Measurements from ENCODE around the gene POMC. TPM values are rescaled to one million over a fixed set of nuclear protein-coding genes. Genes with fewer than 3 reads are reported as not detected.

The POMC gene
- total RNA-seq, 2 experiments from 2014 or later: 4.5 TPM

- H3K4me3 ChIP-seq (ENCODE audit: low read length): no peak overlapping the region
- Mint-ChIP-seq H3K27me3 (peaks cover 72% of the 10 kb centered on the region), H3K4me3 (no peak overlapping the region), H3K9me3 (no peaks in the 10 kb centered on the region), H3K27ac (no peak overlapping the region), H3K4me1 (ENCODE audit: low read depth) (peaks cover 14% of the 10 kb centered on the region), H3K36me3 (ENCODE audit: low read depth) (no peaks in the 10 kb centered on the region)
- POLR2A ChIA-PET: no interaction called here
- H3K4me1 ChIP-seq (ENCODE audit: insufficient read depth, low read length): peaks cover 15% of the 10 kb centered on the region
- no peak for DNase-seq
- CTCF ChIA-PET: interaction anchor here (1.6 kb wide), 1 partner anchor 157 kb away, joined by 4 read pairs; no protein-coding TSS in a partner anchor
- H3K27me3 ChIP-seq (ENCODE audit: control insufficient read depth in 1 of 2, insufficient read depth in 2 of 2, low read length in 2 of 2): peaks cover 38 to 58% of the 10 kb centered on the region in 2 experiments
- no peaks in the 10 kb centered on the region for H3K36me3 ChIP-seq (ENCODE audit: insufficient read depth, low read length)
- TF ChIP-seq, protein P1, sequence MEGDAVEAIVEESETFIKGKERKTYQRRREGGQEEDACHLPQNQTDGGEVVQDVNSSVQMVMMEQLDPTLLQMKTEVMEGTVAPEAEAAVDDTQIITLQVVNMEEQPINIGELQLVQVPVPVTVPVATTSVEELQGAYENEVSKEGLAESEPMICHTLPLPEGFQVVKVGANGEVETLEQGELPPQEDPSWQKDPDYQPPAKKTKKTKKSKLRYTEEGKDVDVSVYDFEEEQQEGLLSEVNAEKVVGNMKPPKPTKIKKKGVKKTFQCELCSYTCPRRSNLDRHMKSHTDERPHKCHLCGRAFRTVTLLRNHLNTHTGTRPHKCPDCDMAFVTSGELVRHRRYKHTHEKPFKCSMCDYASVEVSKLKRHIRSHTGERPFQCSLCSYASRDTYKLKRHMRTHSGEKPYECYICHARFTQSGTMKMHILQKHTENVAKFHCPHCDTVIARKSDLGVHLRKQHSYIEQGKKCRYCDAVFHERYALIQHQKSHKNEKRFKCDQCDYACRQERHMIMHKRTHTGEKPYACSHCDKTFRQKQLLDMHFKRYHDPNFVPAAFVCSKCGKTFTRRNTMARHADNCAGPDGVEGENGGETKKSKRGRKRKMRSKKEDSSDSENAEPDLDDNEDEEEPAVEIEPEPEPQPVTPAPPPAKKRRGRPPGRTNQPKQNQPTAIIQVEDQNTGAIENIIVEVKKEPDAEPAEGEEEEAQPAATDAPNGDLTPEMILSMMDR (IDR thresholded peaks at IDR 0.05): no peak
- H3K9me3 ChIP-seq (ENCODE audit: control insufficient read depth in 1 of 2, insufficient read depth in 1 of 2, low read length in 2 of 2): peaks cover 0 to 10% of the 10 kb centered on the region in 2 experiments
- intact Hi-C loops (cut with DNase I, micrococcal nuclease): no loop called here
- ATAC-seq (ENCODE audit: poor library complexity): no peak
- H3K27ac ChIP-seq (ENCODE audit: low read depth in 1 of 2, low read length in 2 of 2): no peak overlapping the region
Measured at GRCh38 chr2:25132693-25133092, 35.7 kb downstream of the POMC start.

DNA sequence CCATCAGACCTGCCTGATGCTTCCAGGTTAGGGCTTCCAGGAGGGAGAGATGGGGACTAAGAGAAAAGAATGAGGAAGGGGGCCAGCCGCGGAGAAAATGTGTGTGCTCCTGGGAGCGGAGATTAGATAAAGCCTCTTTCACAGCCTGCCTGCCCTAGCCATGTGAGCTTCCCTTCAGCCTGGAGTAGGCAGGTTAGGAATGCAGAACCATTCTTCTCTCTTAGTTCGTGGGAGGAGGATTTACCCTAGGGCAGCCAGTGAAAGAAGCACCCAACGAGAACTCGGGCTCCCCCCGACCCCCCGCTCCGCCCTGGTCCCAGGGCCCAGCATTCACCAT, 36.1 kb downstream of the POMC start:
- no peak overlapping the region for H3K4me3 Mint-ChIP-seq
- ChIA-PET POLR2A (no interaction called here), CTCF (interaction anchor here (1.6 kb wide), 1 partner anchor 157 kb away, joined by 4 read pairs; no protein-coding TSS in a partner anchor)
- H3K9me3 Mint-ChIP-seq: no peaks in the 10 kb centered on the region
- DNase-seq (no peak), ATAC-seq (ENCODE audit: poor library complexity) (no peak)
- no peak overlapping the region for H3K4me3 ChIP-seq (ENCODE audit: low read length)
- no peak overlapping the region for H3K27ac ChIP-seq (ENCODE audit: low read depth in 1 of 2, low read length in 2 of 2)
- no peak overlapping the region for H3K27ac Mint-ChIP-seq
- intact Hi-C loops (cut with DNase I, micrococcal nuclease): no loop called here
- peaks cover 14% of the 10 kb centered on the region for H3K4me1 Mint-ChIP-seq (ENCODE audit: low read depth)
- no peaks in the 10 kb centered on the region for H3K36me3 ChIP-seq (ENCODE audit: insufficient read depth, low read length)
- H3K27me3 ChIP-seq (ENCODE audit: control insufficient read depth in 1 of 2, insufficient read depth in 2 of 2, low read length in 2 of 2): peaks cover 38 to 58% of the 10 kb centered on the region in 2 experiments
- TF ChIP-seq, protein P1 (IDR thresholded peaks at IDR 0.05): no peak
- H3K36me3 Mint-ChIP-seq (ENCODE audit: low read depth): no peaks in the 10 kb centered on the region
- H3K9me3 ChIP-seq (ENCODE audit: control insufficient read depth in 1 of 2, insufficient read depth in 1 of 2, low read length in 2 of 2): peaks cover 0 to 10% of the 10 kb centered on the region in 2 experiments
- peaks cover 15% of the 10 kb centered on the region for H3K4me1 ChIP-seq (ENCODE audit: insufficient read depth, low read length)
- peaks cover 69% of the 10 kb centered on the region for H3K27me3 Mint-ChIP-seq

DNA sequence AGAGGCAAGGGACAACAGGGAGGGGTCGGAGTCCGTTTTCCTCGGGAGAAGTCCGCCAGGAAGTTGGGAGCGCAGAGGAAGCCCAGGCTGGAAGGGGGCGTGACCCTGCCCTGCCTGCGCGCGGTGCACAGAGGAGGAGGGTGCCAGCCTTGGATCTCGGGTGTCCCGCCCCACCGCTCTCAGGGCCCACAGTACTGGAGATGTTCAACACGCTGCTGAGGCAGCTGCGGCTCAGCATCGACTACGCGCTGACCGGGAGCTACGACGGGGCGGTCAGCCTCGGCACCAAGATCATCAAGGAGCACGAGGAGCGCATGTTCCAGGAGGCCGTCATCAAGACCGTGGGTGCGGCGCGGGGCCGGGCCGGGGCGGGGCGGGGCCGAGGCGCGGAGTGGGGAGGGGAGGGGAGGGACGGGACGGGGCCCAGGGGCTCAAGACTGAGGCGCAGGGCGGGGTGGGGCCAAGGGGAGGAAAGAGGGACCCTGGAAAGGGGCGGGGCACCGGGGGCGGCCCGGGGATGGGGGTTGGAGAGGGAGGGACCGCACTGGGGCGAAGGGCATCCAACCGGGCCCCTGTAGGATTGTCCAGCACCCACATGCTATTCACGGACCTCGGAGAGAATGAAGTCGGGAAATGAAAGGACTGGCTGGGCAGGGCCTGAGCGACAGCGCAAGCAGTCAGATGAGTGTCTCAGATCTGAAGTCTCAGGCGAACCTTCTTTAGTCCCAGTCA, 36.6 kb downstream of the POMC start:
- Histone ChIP-seq H3K27me3 (ENCODE audit: control insufficient read depth in 1 of 2, insufficient read depth in 2 of 2, low read length in 2 of 2) (peaks cover 38 to 58% of the 10 kb centered on the region in 2 experiments), H3K36me3 (ENCODE audit: insufficient read depth, low read length) (no peaks in the 10 kb centered on the region), H3K4me1 (ENCODE audit: insufficient read depth, low read length) (peaks cover 15% of the 10 kb centered on the region), H3K9me3 (ENCODE audit: control insufficient read depth in 1 of 2, insufficient read depth in 1 of 2, low read length in 2 of 2) (peaks cover 0 to 10% of the 10 kb centered on the region in 2 experiments), H3K27ac (ENCODE audit: low read depth in 1 of 2, low read length in 2 of 2) (no peak overlapping the region), H3K4me3 (ENCODE audit: low read length) (peak overlapping the region; percentile 25)
- DNase-seq: peak in 5 of 14 experiments; percentile 3 to 30 (median 11)
- H3K27ac Mint-ChIP-seq: no peak overlapping the region
- POLR2A ChIA-PET: no interaction called here
- CTCF ChIA-PET: interaction anchor here (4.5 kb wide), 1 partner anchor 157 kb away, joined by 54 read pairs; no protein-coding TSS in a partner anchor
- peak; percentile 62 for ATAC-seq (ENCODE audit: poor library complexity)
- TF ChIP-seq, protein P1 (IDR thresholded peaks at IDR 0.05): no peak
- H3K36me3 Mint-ChIP-seq (ENCODE audit: low read depth): no peaks in the 10 kb centered on the region
- H3K9me3 Mint-ChIP-seq: no peaks in the 10 kb centered on the region
- H3K4me1 Mint-ChIP-seq (ENCODE audit: low read depth): peaks cover 14% of the 10 kb centered on the region
- intact Hi-C loops (cut with DNase I, micrococcal nuclease): loop anchor here in 1 of 2 experiments (2.0 kb wide), 1 partner anchor 91 kb away; no protein-coding TSS in a partner anchor
- peak overlapping the region; percentile 76 for H3K4me3 Mint-ChIP-seq
- H3K27me3 Mint-ChIP-seq: peaks cover 63% of the 10 kb centered on the region

Data from CD4-positive, alpha-beta T cell (primary cell).